Tibial nerve (tissue), 4 donors: ENCODE results near the gene ABHD5.

Experiments
- EP300 ChIP-seq, 2 donors: sonication (generic); formaldehyde crosslinking; IDR thresholded peaks; one replicate each; pipeline ENCODE4 v1.6.1; 2017; ENCODE audit warnings: antibody characterized with exemption in 2 of 2, mild to moderate bottlenecking in 1 of 2
- POLR2A ChIP-seq, 2 donors: fragments of 450-650 bp; IDR thresholded peaks; one replicate each; pipeline ENCODE4 v1.6.1; 2017; ENCODE audit warnings: antibody characterized with exemption in 2 of 2, mild to moderate bottlenecking in 2 of 2, moderate library complexity in 2 of 2
- TF ChIP-seq, protein P1 (sequence below), 5 experiments: fragments of 200-600 bp in 3 of 5; fragments of 450-650 bp in 2 of 5; sonication (generic) in 3 of 5; IDR thresholded peaks; one replicate each; pipeline ENCODE4 v1.5.1; 2016 to 2019; ENCODE audit warnings: antibody characterized with exemption in 5 of 5, mild to moderate bottlenecking in 3 of 5, moderate library complexity in 2 of 5

DNA sequence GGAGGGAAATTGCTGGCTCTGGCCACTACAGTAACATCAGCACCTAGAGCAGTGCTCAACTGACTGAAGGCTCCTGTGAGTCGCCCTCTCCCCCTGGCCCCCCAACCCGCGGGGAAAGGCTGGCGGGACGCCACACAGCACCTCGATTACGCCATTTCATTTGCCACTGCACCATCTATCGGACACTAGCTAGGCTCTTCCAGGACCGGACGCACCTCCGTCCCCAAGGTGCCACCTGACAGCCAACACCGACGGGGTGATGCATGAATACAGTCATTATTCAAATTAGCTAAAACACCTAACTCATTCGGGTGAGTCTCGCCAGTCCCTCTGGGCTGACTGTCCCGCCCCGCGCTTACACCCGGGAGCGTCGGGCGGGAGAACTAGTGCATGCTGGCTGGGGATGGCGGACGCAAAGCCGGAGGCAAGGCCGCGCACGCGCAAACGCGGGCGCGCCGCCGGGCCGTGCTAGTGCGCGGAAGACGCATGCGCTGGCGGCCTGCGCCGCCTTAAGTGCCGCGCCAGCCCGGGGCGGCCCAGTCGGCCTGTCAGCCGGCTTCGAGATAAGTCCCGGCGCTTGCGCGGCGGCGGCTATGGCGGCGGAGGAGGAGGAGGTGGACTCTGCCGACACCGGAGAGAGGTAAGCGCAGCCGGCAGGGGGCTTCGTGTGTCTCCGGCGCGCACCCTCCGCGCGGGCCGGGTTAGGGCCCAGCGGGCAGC lies at the start of gene ABHD5:
- TF ChIP-seq, protein P1, sequence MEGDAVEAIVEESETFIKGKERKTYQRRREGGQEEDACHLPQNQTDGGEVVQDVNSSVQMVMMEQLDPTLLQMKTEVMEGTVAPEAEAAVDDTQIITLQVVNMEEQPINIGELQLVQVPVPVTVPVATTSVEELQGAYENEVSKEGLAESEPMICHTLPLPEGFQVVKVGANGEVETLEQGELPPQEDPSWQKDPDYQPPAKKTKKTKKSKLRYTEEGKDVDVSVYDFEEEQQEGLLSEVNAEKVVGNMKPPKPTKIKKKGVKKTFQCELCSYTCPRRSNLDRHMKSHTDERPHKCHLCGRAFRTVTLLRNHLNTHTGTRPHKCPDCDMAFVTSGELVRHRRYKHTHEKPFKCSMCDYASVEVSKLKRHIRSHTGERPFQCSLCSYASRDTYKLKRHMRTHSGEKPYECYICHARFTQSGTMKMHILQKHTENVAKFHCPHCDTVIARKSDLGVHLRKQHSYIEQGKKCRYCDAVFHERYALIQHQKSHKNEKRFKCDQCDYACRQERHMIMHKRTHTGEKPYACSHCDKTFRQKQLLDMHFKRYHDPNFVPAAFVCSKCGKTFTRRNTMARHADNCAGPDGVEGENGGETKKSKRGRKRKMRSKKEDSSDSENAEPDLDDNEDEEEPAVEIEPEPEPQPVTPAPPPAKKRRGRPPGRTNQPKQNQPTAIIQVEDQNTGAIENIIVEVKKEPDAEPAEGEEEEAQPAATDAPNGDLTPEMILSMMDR (IDR thresholded peaks at IDR 0.05): peak in 3 of 5 experiments; percentile 11 to 57 (median 57)
- TF ChIP-seq POLR2A (IDR thresholded peaks at IDR 0.05) (peak; percentile 97 to 99), EP300 (IDR thresholded peaks at IDR 0.05) (peak in 1 of 2 donors; percentile 97)
